ENCODE results near the gene TTC28.
"Not testable (repeated sequence)": the region's sequence is repeated elsewhere in the genome, so short reads cannot be mapped to it uniquely, and the experiment has no call there.

The TTC28 gene

GRCh38 chr22:28679611-28680287, at the start of gene TTC28:
TTC28 (minus strand) TSS chr22:28679840; CDS start chr22:28679723, 117 bp downstream.
- DNase-seq (ENCODE audit: low spot score), result peak; percentile 15

- no peak for DNase-seq (ENCODE audit: low spot score)
These were observed 49.1 kb upstream of the TTC28 start for GRCh38 chr22:28728621-28729313.

- no peak for DNase-seq (ENCODE audit: low spot score)
These were observed 48.4 kb upstream of the TTC28 start for GRCh38 chr22:28728002-28728401.

- no peak for DNase-seq (ENCODE audit: low spot score)
These were observed 38.4 kb upstream of the TTC28 start for GRCh38 chr22:28718044-28718443.

DNA sequence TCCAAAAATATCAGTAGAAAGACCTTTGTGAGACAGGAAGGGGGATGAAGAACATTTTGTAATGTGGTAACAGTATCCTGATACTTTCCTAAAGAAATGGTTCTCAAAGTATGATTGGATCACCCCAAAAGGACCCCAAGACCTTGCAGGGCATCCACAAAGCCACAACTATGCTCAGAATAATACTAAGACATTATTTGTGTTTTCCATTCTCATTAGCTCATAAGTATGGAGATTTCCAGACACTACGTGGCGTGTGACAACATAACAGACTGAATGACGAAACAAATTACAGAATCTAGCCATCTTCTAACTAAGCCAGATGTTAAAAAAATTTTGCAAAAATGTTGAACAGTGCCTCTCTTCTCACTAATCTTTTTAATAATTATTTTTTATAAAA, 37.0 kb upstream of the TTC28 start:
- DNase-seq (ENCODE audit: low spot score), result no peak

- no peak for DNase-seq (ENCODE audit: low spot score)
These were observed 36.0 kb upstream of the TTC28 start for GRCh38 chr22:28715611-28716010.

DNA sequence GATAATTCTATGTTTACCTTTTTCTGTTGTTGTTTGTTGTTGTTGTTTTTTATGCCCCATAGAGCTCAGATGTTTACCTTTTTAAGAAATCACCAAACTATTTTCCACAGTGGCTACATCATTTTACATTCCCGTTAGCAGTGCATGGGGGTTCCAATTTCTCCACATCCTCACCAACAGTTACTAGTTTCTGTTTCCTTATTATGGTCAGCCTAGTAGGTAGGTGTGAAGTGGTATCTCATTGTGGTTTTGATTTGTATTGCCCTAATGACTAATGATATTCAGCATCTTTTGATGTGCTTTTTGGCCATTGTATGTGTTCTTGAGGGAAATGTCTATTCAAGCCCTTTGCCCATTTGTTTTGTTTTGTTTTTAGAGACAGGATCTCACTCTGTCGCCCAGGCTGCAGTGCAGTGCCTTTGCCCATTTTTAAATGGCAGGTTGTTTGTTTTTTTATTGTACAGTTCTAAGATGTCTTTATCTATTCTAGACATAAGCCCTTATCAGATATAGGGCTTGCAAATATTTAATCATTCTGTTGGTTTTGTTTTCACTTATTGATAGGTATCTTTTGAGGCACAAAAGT, 34.5 kb upstream of the TTC28 start:
- DNase-seq (ENCODE audit: low spot score), result no peak

DNA sequence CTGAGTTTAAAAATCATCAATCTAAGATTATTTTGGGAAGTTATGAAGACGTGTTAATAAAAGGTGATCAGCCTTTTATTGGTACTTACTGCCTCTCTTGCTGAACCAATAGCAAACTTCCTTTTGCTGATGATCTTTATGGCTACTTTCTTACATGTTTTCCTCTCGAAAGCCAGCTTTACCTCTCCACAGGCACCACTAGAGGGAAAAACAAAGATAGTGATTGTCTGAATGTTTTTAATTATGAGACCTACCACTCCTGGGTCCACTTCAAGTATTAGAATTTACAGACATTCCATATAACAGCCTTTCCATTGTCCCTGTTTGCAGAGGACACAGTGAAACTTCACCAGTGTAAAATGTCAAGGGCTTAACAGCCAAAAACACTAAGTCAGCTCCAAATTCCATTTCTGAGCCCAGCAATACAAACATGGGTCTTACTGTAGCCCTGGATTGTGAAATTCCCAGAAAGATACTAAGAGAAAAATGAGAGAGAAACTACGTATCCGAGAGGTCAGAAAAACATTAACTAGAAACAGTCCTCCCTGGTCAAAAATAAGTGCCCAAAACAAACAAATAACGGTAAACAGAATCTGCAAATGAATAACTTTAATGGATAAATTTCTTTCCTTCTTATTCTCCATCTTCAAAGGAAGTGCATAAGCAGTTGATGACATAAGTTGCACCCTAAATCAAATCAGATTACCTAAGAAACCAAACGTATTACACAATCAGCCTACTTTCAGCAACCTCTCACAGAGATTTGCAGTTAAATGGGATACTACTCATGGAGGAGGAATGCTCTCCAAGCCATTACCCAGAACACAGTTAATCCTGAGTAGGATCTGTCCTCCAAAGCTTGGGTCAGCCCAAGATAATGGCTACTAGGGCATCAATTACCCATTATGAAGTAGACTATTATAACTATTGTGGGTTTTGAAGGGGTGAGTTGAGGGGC, 32.5 kb upstream of the TTC28 start:
- peak; percentile 26 for DNase-seq (ENCODE audit: low spot score)

- no peak for DNase-seq (ENCODE audit: low spot score)
These were observed 31.7 kb upstream of the TTC28 start for GRCh38 chr22:28711341-28711740.

DNA sequence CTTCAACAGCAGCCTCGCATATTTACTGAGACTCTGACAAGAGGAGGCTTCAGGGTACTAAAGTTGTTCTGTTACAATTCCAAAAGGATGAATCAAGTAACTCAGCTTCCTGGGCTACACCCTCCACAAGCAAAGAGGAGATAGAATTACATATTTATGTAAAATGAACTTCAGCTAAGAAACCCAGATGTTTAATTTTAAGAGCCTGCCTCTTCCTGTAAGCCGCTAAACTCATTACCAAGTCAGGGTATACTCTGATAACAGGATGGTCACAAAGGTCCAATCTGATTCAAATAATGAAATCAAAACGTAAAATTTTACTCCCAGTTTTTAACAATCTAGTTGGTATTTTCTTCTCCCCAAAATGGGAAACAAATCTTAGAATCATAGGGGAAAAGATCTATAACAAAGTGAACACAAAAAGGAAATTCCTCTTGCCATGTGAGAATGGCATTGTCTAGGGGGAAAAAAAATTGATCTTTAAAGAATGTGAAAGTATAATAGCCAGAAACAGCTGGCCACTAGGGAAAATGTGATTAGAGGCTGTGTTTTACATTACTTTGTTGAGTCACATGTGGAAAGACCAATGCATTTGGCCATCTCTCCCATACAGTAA, 31.0 kb upstream of the TTC28 start:
- no peak for DNase-seq (ENCODE audit: low spot score)

GRCh38 chr22:28710107-28710506, 30.5 kb upstream of the TTC28 start:
- no peak for DNase-seq (ENCODE audit: low spot score)

- no peak for DNase-seq (ENCODE audit: low spot score)
These were observed 27.2 kb upstream of the TTC28 start for GRCh38 chr22:28706845-28707244.

DNA sequence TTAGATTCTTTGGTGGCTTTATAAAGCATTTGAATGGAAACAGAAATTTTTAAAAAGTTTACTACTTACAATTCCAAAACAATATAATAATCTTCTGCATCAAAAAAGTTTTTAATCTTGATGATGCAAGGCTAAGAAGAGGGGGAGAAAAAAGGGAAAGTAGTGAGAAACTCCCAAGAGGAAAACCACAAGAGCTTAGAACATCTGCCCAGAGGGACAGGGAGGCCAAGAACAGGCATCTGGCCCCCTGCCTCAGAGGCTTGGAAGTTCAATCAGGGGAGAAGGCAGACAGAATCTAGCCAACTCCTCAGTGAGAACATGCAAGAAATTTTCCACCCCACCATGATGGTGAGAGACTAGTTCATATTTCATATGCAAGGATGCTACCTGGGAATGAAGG, 23.8 kb upstream of the TTC28 start:
- no peak for DNase-seq (ENCODE audit: low spot score)

- DNase-seq (ENCODE audit: low spot score), result no peak
These were observed 23.3 kb upstream of the TTC28 start for GRCh38 chr22:28702891-28703290.

DNA sequence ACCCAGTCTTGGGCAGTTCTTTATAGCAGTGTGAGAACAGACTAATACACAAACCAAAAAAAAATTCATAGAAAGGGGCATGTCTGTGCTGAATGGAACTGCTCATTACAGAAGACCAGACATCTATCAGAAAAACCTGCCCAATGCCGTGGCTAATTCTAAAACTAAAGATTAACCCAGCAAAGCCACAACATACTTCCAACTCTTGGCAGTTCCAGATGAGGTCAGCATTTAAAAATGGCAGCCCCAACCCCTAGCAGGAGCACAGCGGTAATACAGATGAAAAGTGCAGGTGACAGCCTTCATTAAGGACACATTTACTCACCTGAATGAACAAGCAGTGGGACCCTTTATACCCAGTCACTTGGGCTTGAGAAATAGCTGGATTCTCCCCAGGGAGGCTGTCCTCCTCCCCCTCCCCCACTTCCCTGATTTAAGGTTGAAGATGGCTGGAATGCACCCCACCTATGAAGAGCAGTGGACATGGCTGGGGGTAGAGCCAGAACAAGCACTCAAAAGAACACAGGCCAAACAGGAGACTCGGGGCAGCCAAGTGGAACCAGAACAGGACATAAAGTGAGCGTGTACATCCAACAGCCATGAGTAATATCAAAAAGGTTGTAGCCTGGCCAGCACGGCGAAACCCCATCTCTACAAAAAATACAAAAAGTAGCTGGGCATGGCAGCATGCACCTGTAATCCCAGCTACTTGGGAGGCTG, 13.6 kb upstream of the TTC28 start:
- not testable (repeated sequence) for DNase-seq (ENCODE audit: low spot score)

DNA sequence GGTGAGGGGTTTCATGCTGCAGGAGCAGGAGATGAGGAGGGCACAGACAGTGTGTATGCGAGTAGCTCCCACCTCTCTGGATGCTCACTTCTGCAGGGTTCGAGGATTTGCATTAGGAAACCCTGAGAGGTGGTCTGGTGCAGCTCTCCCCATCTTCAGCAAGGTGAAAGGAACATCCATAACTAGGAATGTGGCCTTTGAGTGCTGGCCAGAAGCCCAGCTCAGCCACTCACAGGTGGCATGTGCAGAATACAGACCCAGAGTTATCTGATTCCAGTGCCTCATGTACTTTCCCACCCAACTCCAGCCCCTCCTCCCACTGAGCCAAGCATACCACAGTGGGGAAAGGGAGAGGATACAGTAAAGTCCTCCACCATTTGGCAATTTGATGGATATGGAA, 10.2 kb upstream of the TTC28 start:
- DNase-seq (ENCODE audit: low spot score), result not testable (repeated sequence)

DNA sequence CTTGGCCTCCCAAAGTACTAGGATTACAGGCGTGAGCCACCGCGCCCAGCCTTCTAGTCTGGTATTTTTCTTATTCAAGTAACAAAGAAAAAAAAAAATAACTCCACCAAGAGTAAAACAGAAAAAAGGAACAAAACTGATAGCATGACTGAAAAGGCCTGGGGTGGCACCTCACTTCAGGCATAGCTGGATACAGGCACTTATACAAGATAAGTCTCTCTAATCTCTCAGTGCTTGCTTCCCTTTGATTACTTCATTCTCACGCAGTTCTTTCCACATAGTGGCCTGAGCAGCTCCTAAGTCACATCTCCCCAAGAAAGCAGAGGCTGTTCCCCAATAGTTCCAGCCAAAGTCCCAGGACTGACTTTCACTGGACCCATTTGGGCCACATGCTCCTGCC, 3.3 kb upstream of the TTC28 start:
- not testable (repeated sequence) for DNase-seq (ENCODE audit: low spot score)

DNA sequence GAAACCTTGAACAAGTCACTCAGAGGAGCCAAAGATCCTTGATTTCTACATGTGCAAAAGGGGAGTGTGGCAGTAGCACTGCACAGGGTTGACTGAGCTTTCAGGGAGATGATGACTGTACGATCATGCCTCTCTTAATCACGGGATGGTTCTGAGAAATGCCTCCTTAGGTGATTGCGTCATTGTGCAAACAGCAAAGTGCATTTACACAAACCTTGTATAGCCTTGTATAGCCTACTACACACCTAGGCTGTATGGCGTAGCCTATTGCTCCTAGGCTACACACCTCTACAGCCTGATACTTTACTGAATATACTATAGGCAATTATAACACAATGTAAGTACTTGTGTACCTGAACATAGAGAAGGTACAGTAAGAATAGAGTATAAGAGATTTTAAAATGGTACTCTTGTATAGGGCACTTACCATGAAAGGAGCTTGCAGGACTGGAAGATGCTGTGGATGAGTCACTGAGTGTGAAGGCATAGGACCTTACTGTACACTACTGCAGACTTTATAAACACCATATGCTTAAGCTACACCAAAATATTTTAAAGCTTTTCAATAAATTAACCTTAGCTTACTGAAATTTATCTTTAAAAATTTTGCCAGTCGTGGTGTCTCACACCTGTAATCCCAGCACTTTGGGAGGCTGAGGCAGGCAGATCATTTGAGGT, 1.3 kb upstream of the TTC28 start:
- not testable (repeated sequence) for DNase-seq (ENCODE audit: low spot score)

DNA sequence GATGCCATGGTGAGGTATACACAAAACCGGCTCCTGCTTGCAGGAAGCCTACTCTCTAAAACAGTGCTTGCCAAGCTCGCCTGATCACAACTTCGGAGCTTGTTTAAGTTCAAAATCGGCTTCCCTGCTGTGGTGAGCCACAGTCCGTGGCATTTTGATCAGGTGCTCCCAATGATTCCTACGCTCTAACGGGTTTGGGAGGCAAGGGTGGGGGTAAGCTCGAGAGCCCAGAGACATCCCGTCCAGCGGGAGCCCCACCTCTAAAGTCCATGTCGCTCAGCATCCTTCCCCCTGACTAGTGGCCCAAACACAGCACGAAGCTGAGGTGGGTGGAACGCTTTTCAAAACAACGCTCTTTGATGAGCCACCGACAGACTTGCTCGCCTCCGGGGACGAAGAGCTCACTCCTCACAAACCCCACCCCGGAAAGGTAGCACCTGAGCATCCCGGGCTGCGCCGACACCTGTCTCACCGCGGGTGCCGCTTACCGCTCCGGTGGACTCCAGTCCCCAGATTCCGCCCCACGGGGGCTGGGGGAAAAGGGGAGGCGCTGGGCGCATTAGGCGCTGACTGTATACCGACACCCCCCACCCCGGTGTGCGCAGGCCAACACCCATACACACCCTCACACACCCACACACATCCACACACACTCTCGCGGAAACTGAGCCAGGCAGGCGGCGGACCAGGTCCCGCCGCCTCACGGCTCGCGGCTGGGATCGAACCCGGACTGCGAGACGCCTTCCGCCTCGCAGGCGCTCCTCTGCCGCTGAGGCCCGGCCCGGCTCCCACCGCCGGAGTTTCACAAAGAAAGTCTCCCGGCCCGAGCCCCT, 646 bp downstream of the TTC28 start:
- DNase-seq (ENCODE audit: low spot score), result not testable (repeated sequence)

GRCh38 chr22:28678170-28678569, 1.5 kb downstream of the TTC28 start:
- DNase-seq (ENCODE audit: low spot score), result not testable (repeated sequence)
